Stimulated activated CD8-positive, alpha-beta memory T cell treated with anti-CD3 and anti-CD28 coated beads, Interleukin-2, amount 100 ng/mL, for 48 hours (primary cell): ENCODE data around the gene CEP128.
"Not testable (repeated sequence)": the region's sequence is repeated elsewhere in the genome, so short reads cannot be mapped to it uniquely, and the experiment has no call there.

ENCODE experiments used
- DNase-seq, 2 donors: peaks; one replicate each; pipeline ENCODE4 v3.0.0-alpha.2; 2020; ENCODE audit warnings: low read depth in 2 of 2

CEP128 gene

DNA sequence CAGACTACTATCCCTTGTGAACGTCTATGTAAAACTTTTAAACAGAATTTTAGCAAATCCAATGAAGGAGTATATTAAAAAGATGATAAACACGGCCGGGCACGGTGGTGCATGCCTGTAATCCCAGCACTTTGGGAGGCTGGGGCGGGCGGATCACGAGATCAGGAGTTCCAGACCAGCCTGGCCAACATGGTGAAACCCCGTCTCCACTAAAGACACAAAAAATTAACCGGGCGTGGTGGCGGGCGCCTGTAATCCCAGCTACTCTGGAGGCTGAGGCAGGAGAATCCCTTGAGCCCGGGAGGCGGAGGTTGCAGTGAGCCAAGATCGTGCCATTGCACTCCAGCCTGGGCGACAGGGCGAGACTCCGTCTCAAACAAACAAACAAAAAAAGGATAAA, 11.7 kb upstream of the CEP128 start:
- DNase-seq, result not testable (repeated sequence)

- DNase-seq, result no peak
Observed at GRCh38 chr14:80951491-80951890, 10.0 kb upstream of the CEP128 start.

- DNase-seq, result no peak
Observed at GRCh38 chr14:80948291-80948690, 6.8 kb upstream of the CEP128 start.

DNA sequence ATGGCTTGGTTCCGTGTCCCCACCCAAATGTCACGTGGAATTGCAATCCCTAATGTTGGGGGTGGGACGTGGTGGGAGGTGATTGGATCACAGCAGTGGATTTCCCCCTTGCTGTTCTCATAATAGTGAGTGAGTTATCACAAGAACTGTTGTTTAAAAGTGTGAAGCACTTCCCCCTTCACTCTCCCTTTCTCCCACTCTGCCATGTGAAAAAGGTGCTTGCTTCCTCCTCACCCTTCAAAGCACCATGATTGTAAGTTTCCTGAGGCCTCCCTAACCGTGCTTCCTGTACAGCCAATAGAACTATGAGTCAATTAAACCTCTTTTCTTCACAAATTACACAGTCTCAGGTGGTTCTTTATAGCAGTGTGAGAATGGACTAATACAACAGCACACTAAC, 5.3 kb upstream of the CEP128 start:
- no peak for DNase-seq

GRCh38 chr14:80946187-80946586, 4.6 kb upstream of the CEP128 start:
- DNase-seq, result no peak

DNA sequence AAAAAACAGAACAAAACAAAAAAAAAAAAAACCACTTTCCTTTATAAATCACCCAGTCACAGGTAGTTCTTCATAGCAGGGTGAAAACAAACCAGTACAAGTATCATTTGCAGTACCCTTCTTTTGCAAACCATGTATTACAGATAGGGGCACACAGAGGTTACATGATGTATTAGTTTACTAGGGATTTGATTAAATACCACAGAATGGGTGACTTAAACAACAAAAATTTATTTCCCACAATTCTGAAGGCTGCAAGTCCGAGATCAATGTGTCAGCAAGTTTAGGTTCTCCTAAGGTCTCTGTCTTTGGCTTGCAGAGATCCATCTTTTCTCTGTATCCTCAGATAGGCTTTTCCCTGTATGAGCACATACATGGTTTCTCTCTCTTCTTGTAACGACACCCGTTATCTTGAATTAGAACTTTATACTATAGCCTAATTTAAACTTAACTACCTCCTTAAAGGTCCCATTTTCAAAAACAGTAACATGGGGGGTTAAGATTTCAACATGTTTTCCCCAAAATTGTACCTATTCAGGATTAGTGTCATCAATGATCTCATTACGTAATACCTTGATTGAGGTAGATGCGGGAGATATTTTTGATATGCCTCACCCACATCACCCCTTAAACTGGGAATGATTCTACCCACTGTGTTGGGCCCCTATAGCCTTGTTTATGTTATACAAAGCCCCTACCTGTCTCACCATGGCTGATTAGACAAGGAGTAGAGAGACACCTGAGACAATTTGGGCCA, 3.5 kb upstream of the CEP128 start:
- no peak for DNase-seq

DNA sequence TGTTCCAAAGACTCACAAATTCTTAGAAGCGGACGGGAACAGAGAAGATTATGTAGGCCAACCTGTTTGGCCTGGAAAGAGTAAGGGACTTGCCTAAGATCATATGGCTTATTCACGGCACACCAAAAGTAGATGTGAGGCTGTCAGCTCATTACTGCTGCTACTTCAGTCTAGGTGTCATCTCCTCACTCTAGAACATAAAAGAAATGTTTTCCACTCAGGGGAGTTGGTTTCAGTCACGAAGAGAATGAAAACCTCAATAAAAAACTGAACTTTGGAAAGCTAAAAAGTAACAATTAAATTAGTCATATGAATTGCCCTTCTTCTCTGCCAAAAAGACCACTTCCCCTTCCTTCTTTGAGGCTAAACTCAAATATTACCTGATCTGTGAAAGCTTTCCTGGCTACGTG, 658 bp upstream of the CEP128 start:
- no peak for DNase-seq

GRCh38 chr14:80940146-80940545, 1.4 kb downstream of the CEP128 start:
- no peak for DNase-seq

- no peak for DNase-seq
Observed at GRCh38 chr14:80933686-80934085, 7.9 kb downstream of the CEP128 start.

GRCh38 chr14:80933282-80933681, 8.3 kb downstream of the CEP128 start:
- no peak for DNase-seq

- peak; percentile 15 to 20 for DNase-seq
Observed at GRCh38 chr14:80930836-80931389, 10.6 kb downstream of the CEP128 start.

GRCh38 chr14:80930095-80930494, 11.4 kb downstream of the CEP128 start:
- DNase-seq, result no peak

DNA sequence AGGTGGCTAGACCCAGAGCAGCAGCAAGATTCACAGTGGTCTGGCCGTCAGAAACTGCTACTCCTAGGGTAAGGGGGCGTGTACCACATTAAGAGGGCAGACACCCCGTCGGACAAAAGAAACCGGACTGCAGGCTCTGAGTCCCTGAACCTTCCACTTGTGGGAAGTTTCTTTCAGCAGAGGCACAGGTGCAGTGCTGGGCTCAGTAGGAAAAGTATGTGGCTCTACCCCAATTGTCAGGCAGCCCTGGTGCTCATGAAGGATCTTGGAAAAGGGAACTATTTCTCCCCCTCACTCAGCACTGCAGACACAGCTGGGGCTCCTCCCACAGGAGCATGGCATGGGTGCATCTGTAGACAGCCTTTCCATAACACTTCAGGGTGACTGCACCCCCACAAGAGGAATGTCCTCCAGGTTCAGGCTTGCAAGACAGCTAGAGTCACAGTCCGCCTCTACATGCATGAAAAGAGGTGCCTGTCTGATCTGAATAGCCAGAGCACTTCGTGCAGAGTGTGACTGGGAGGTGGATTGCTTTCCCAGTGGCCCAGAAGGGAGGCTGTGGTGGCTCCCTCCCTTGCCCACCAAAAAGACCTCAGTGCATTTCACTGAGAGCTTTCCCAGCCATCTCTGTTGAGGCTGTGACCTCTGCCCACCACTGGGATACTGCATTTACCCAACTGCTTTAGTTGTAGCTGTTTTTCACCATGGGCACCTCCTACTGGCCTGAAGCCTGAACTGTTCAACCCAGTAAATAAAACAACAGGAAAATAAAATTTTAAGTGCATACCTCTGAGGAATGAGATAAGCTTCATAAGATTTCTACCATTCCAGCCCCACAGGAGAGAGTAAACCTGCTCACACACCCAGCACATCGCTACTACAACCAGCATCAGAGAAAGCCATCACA, 14.2 kb downstream of the CEP128 start:
- DNase-seq, result no peak

- DNase-seq, result no peak
Observed at GRCh38 chr14:80926397-80927082, 15.0 kb downstream of the CEP128 start.

- DNase-seq, result no peak
Observed at GRCh38 chr14:80924365-80925103, 17.0 kb downstream of the CEP128 start.

- no peak for DNase-seq
Observed at GRCh38 chr14:80923368-80923767, 18.2 kb downstream of the CEP128 start.

- no peak for DNase-seq
Observed at GRCh38 chr14:80919622-80920021, 21.9 kb downstream of the CEP128 start.

DNA sequence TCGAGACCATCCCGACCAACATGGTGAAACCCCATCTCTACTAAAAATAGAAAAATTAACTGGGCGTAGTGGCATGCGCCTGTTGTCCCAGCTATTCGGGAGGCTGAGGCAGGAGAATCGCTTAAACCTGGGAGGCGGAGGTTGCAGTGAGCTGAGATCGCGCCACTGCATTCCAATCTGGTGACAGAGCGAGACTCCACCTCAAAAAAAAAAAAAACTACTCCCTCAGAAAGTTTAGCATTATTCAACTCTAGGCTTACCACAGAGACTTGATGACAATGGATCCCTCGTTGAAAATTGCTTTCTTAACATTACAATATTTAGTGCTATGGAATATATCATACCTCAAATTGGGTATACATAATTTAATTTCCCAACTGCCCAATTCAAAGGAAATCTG, 29.5 kb downstream of the CEP128 start:
- not testable (repeated sequence) for DNase-seq

- no peak for DNase-seq
Observed at GRCh38 chr14:80906946-80907345, 34.6 kb downstream of the CEP128 start.

DNA sequence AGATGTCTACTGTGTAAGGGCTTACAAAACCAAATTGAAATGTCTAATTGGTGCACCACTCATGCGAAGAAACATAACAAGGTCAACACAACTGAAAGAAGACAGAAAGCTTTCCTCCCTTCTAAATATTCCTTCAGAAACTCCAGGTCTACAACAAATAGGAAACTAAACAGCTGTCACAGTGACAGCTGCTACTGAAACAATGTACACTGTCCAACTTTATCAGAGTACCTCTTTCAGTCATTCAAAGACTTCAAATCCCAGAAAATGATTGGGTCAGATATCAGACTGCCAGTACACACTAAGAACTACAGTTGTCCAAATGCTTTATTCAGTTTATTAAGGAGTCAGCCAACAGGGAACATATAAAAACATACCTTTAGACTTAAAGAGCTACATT, 35.2 kb downstream of the CEP128 start:
- DNase-seq, result no peak

DNA sequence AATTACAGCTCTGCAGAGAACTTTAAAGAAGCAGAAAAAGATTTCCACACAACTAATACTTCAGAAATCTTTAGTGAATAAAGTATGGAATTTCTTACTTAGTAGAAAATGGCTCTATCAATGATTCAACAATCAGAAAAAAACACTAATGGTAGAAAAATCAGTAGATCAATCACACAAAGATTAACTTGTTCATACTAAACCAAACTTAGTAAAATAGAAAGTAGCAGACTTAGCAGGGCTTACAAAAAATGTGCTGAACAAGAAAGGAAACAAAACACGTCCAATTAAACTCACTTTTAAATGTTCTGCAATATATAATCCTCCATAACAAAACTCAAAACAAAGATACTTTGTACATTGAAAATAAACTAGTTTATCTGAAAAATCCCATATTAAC, 38.9 kb downstream of the CEP128 start:
- no peak for DNase-seq
